22Rv1 (cell line): ENCODE measurements around the gene SULT1C2.

ENCODE experiments used
- H3K27ac ChIP-seq: fragments of 450-650 bp; 2 replicates; pipeline ENCODE4 v1.5.1; 2017
- CTCF ChIP-seq: fragments of 450-650 bp; IDR thresholded peaks from 2 replicates; pipeline ENCODE4 v1.5.1; 2017; ENCODE audit warnings: mild to moderate bottlenecking
- ZFX ChIP-seq: fragments of 450-650 bp; IDR thresholded peaks from 2 replicates; pipeline ENCODE4 v1.6.1; 2017; ENCODE audit warnings: antibody characterized with exemption, borderline replicate concordance

Gene SULT1C2

GRCh38 chr2:108293850-108294249 lies 5.2 kb downstream of the SULT1C2 start:
- TF ChIP-seq ZFX (no peak), CTCF (no peak)
- no peak overlapping the region for H3K27ac ChIP-seq

- H3K27ac ChIP-seq: no peak overlapping the region
- TF ChIP-seq CTCF (no peak), ZFX (no peak)
Measured at GRCh38 chr2:108297436-108298141, 8.9 kb downstream of the SULT1C2 start.

GRCh38 chr2:108301558-108301957 lies 12.9 kb downstream of the SULT1C2 start:
- H3K27ac ChIP-seq: no peak overlapping the region

GRCh38 chr2:108304975-108305374 lies 16.3 kb downstream of the SULT1C2 start:
- no peak for TF ChIP-seq CTCF
- no peak for TF ChIP-seq ZFX
- H3K27ac ChIP-seq: no peak overlapping the region

More at GRCh38 chr2:108301558-108301957, 12.9 kb downstream of the SULT1C2 start:
- TF ChIP-seq CTCF (no peak), ZFX (no peak)

GRCh38 chr2:108305901-108306300 lies 17.2 kb downstream of the SULT1C2 start:
- TF ChIP-seq ZFX (no peak), CTCF (no peak)
- no peak overlapping the region for H3K27ac ChIP-seq

- TF ChIP-seq ZFX (no peak), CTCF (no peak)
- H3K27ac ChIP-seq: no peak overlapping the region
Measured at GRCh38 chr2:108309903-108310302, 21.2 kb downstream of the SULT1C2 start.

- no peak overlapping the region for H3K27ac ChIP-seq
- TF ChIP-seq CTCF (no peak), ZFX (no peak)
Measured at GRCh38 chr2:108314586-108315296, 26.0 kb downstream of the SULT1C2 start.
